NT2/D1 (cell line): ENCODE measurements around the gene EXOSC10.
"Not testable (repeated sequence)": the region's sequence is repeated elsewhere in the genome, so short reads cannot be mapped to it uniquely, and the experiment has no call there.

Source experiments
- DNase-seq: peaks from one replicate; pipeline ENCODE4 v3.0.0-alpha.2; 2011; ENCODE audit warnings: low read depth, low spot score
- H3K27me3 ChIP-seq: 2 replicates; pipeline ENCODE4 v1.6.0; 2011; ENCODE audit warnings: mild to moderate bottlenecking; ENCODE audit not compliant: insufficient read length, insufficient read depth
- H3K36me3 ChIP-seq: 2 replicates; pipeline ENCODE4 v1.6.1; 2011; ENCODE audit warnings: mild to moderate bottlenecking, low read length, mixed read lengths; ENCODE audit not compliant: insufficient read depth, insufficient read length
- H3K4me1 ChIP-seq: 2 replicates; pipeline ENCODE4 v1.5.1; 2011; ENCODE audit not compliant: insufficient read depth, insufficient read length
- H3K4me3 ChIP-seq: 2 replicates; pipeline ENCODE4 v1.5.1; 2011; ENCODE audit warnings: low read depth; ENCODE audit not compliant: insufficient read length
- H3K9ac ChIP-seq: 2 replicates; pipeline ENCODE4 v1.6.0; 2011; ENCODE audit warnings: low read depth; ENCODE audit not compliant: insufficient read length
- H3K9me3 ChIP-seq: 2 replicates; pipeline ENCODE4 v1.5.1; 2011; ENCODE audit warnings: mild to moderate bottlenecking, low read length; ENCODE audit not compliant: insufficient read depth
- SUZ12 ChIP-seq: IDR thresholded peaks from 2 replicates; pipeline ENCODE4 v1.6.1; 2011; ENCODE audit not compliant: insufficient read length, insufficient read depth; ENCODE audit errors: extremely low read depth
- YY1 ChIP-seq: IDR thresholded peaks from 2 replicates; pipeline ENCODE4 v1.6.1; 2011; ENCODE audit not compliant: insufficient read length, insufficient read depth
- ZNF274 ChIP-seq: IDR thresholded peaks from 2 replicates; pipeline ENCODE4 v1.6.1; 2011; ENCODE audit warnings: mild to moderate bottlenecking, low read depth, low read length

EXOSC10 gene

GRCh38 chr1:11046270-11046566, 53.5 kb downstream of the EXOSC10 start:
- H3K4me3 ChIP-seq: no peak overlapping the region
- TF ChIP-seq YY1 (no peak), SUZ12 (no peak), ZNF274 (no peak)
- H3K36me3 ChIP-seq: no peaks in the 10 kb centered on the region
- no peak for DNase-seq
- H3K27me3 ChIP-seq: no peaks in the 10 kb centered on the region
- H3K9ac ChIP-seq: peak overlapping the region; percentile 21
- H3K4me1 ChIP-seq: peaks cover 5% of the 10 kb centered on the region
- no peaks in the 10 kb centered on the region for H3K9me3 ChIP-seq

- no peak for TF ChIP-seq ZNF274
- no peak for TF ChIP-seq YY1
- no peak for TF ChIP-seq SUZ12
- Histone ChIP-seq H3K4me1 (peaks cover 5% of the 10 kb centered on the region), H3K27me3 (no peaks in the 10 kb centered on the region), H3K4me3 (no peak overlapping the region), H3K9ac (no peak overlapping the region), H3K9me3 (no peaks in the 10 kb centered on the region), H3K36me3 (no peaks in the 10 kb centered on the region)
- no peak for DNase-seq
Observed at GRCh38 chr1:11045428-11046269, 54.0 kb downstream of the EXOSC10 start.

GRCh38 chr1:11044849-11045427, 54.7 kb downstream of the EXOSC10 start:
- DNase-seq: no peak
- Histone ChIP-seq H3K9me3 (no peaks in the 10 kb centered on the region), H3K36me3 (no peaks in the 10 kb centered on the region), H3K4me3 (no peak overlapping the region), H3K4me1 (peaks cover 5% of the 10 kb centered on the region), H3K27me3 (no peaks in the 10 kb centered on the region), H3K9ac (no peak overlapping the region)
- TF ChIP-seq YY1 (no peak), ZNF274 (no peak), SUZ12 (no peak)

GRCh38 chr1:11044086-11044848, 55.4 kb downstream of the EXOSC10 start:
- H3K4me3 ChIP-seq: no peak overlapping the region
- DNase-seq: no peak
- no peaks in the 10 kb centered on the region for H3K27me3 ChIP-seq
- peaks cover 5% of the 10 kb centered on the region for H3K4me1 ChIP-seq
- H3K9ac ChIP-seq: no peak overlapping the region
- TF ChIP-seq ZNF274: no peak
- no peak for TF ChIP-seq SUZ12
- TF ChIP-seq YY1: no peak
- no peaks in the 10 kb centered on the region for H3K9me3 ChIP-seq
- no peaks in the 10 kb centered on the region for H3K36me3 ChIP-seq

GRCh38 chr1:11042995-11043874, 56.4 kb downstream of the EXOSC10 start:
- peaks cover 5% of the 10 kb centered on the region for H3K4me1 ChIP-seq
- no peak overlapping the region for H3K4me3 ChIP-seq
- no peak for DNase-seq
- no peak overlapping the region for H3K9ac ChIP-seq
- no peaks in the 10 kb centered on the region for H3K36me3 ChIP-seq
- TF ChIP-seq YY1 (no peak), SUZ12 (no peak), ZNF274 (no peak)
- H3K9me3 ChIP-seq: no peaks in the 10 kb centered on the region
- no peaks in the 10 kb centered on the region for H3K27me3 ChIP-seq

- H3K9ac ChIP-seq: no peak overlapping the region
- no peak for DNase-seq
- peaks cover 2% of the 10 kb centered on the region for H3K27me3 ChIP-seq
- H3K9me3 ChIP-seq: no peaks in the 10 kb centered on the region
- no peak overlapping the region for H3K4me3 ChIP-seq
- H3K4me1 ChIP-seq: peaks cover 5% of the 10 kb centered on the region
- TF ChIP-seq SUZ12: no peak
- no peak for TF ChIP-seq YY1
- no peak for TF ChIP-seq ZNF274
- no peaks in the 10 kb centered on the region for H3K36me3 ChIP-seq
Observed at GRCh38 chr1:11042065-11042464, 57.6 kb downstream of the EXOSC10 start.

- peaks cover 2% of the 10 kb centered on the region for H3K4me1 ChIP-seq
- H3K9ac ChIP-seq: no peak overlapping the region
- H3K36me3 ChIP-seq: no peaks in the 10 kb centered on the region
- peaks cover 2% of the 10 kb centered on the region for H3K27me3 ChIP-seq
- DNase-seq: no peak
- no peak for TF ChIP-seq YY1
- no peak for TF ChIP-seq SUZ12
- no peak for TF ChIP-seq ZNF274
- no peaks in the 10 kb centered on the region for H3K9me3 ChIP-seq
- no peak overlapping the region for H3K4me3 ChIP-seq
Observed at GRCh38 chr1:11041048-11041447, 58.6 kb downstream of the EXOSC10 start.

GRCh38 chr1:11040105-11040429, 59.6 kb downstream of the EXOSC10 start:
- H3K9me3 ChIP-seq, H3K9ac ChIP-seq, H3K4me1 ChIP-seq, H3K4me3 ChIP-seq, DNase-seq, H3K36me3 ChIP-seq, H3K27me3 ChIP-seq: not testable (repeated sequence)
